Measurements from ENCODE around the gene LAMA4. TPM values are rescaled to one million over a fixed set of nuclear protein-coding genes. Genes with fewer than 3 reads are reported as not detected.

Gene LAMA4
- total RNA-seq, 6 donors from 2014 or later: 29.5 to 119 (median 58.9) TPM

- ATAC-seq (ENCODE audit: low FRiP score in 2 of 2) (no peak), DNase-seq (no peak)
- no peaks in the 10 kb centered on the region for H3K36me3 ChIP-seq
- no peaks in the 10 kb centered on the region for H3K27me3 ChIP-seq
- H3K4me1 ChIP-seq: peaks cover 3 to 22% (median 13%) of the 10 kb centered on the region in 4 donors
- no peaks in the 10 kb centered on the region for H3K9me3 ChIP-seq
- TF ChIP-seq POLR2A (IDR thresholded peaks at IDR 0.05) (no peak), EP300 (IDR thresholded peaks at IDR 0.05) (no peak), CTCF (IDR thresholded peaks at IDR 0.05) (no peak), POLR2AphosphoS5 (IDR thresholded peaks at IDR 0.05) (no peak)
- no peak overlapping the region for H3K4me3 ChIP-seq
- peak overlapping the region; percentile 0 to 82 (median 20) for H3K27ac ChIP-seq
- WGBS, 2 donors: 71 to 72% methylated on average over 5 of the region's 5 CpGs
These were observed 7.1 kb downstream of the LAMA4 start for GRCh38 chr6:112247275-112247674.

DNA sequence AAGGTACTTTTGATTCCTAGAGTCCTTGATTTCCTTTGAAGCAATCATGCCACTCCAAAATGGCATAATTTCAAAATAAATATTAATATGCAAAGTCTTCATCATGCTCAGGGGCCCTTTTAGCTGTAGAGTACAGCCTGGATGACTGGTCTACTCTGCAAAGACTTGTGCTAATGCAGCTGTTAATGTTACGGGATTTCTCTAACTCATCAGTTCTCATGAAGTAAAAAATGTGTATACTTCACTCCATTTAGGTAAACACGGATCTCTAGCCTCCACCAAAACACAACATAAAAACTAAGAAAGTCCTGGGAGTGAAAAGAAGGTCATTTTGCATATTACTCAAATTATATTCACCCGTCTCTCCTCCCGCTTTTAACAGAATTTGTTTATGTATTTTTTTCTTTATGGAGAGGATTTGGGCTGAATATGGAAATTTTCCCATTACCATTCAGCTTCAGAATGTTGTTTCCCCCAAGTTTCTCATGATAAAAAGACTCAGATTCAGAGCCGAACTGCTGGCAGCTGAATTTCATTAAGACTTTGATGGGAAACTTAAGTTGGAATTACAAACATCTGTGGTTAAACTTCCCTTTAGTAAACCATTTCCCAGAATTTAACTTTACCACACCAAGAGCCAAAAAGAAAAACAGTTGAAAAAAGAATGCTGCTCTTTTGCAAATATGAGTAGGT lies 8.7 kb downstream of the LAMA4 start:
- Histone ChIP-seq H3K27ac (peak overlapping the region; percentile 33 to 82 (median 50)), H3K4me1 (peaks cover 7 to 24% (median 15%) of the 10 kb centered on the region in 4 donors), H3K27me3 (no peaks in the 10 kb centered on the region), H3K9me3 (no peaks in the 10 kb centered on the region), H3K4me3 (no peak overlapping the region), H3K36me3 (no peaks in the 10 kb centered on the region)
- TF ChIP-seq CTCF (IDR thresholded peaks at IDR 0.05): no peak
- no peak for TF ChIP-seq POLR2AphosphoS5 (IDR thresholded peaks at IDR 0.05)
- no peak for TF ChIP-seq EP300 (IDR thresholded peaks at IDR 0.05)
- no peak for TF ChIP-seq POLR2A (IDR thresholded peaks at IDR 0.05)
- DNase-seq (no peak), ATAC-seq (ENCODE audit: low FRiP score in 2 of 2) (peak in 1 of 2 donors; percentile 32)
- 75 to 80% methylated on average over 5 of the region's 5 CpGs for WGBS, 2 donors

DNA sequence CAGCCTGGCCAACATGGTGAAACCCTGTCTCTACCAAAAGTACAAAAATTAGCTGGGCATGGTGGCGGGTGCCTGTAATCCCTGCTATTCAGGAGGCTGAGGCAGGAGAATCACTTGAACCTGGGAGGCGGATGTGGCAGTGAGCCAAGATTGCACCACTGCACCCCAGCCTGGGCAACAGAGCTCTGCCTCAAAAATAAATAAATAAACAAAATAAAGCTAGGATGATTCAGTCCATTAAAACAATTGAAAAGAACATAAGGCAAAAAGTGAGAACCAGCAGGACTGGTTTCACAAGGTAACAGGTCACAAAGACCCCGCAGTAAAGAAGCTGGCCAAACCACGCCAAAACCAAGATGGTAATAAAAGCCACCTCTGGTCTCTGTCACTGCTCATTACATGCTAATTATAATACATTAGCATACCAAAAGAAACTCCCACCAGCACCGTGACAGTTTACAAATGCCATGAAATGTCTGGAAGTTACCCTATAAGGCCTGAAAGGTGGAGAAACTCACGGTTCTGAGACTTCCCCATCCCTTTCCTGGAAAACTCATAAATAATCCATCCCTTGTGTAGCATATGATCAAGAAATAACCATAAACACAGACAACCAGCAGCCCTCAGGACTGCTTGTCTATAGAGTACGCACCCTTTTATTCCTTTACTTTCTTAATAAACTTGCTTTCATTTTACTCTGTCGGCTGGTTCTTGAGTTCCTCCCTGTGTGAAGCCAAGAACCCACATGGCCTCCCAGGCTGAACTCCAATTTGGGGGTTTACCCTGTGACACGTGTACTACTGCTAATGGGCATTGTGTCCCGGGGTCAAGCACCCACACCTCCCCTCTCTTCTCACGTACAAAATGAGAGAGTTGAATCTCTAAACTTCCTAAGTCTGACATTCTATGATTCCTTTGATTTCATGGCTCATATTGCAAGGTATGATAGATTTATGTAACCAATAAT lies 10.2 kb downstream of the LAMA4 start:
- WGBS, 2 donors: 65 to 73% methylated on average over 11 of the region's 11 CpGs
- H3K4me3 ChIP-seq: no peak overlapping the region
- H3K4me1 ChIP-seq: peaks cover 7 to 22% (median 14%) of the 10 kb centered on the region in 4 donors
- H3K27ac ChIP-seq: peak overlapping the region; percentile 36 to 82 (median 50)
- no peak for DNase-seq
- no peaks in the 10 kb centered on the region for H3K36me3 ChIP-seq
- no peak for TF ChIP-seq POLR2A (IDR thresholded peaks at IDR 0.05)
- TF ChIP-seq POLR2AphosphoS5 (IDR thresholded peaks at IDR 0.05): no peak
- TF ChIP-seq EP300 (IDR thresholded peaks at IDR 0.05): no peak
- ATAC-seq (ENCODE audit: low FRiP score in 2 of 2): no peak
- H3K27me3 ChIP-seq: no peaks in the 10 kb centered on the region
- no peaks in the 10 kb centered on the region for H3K9me3 ChIP-seq

DNA sequence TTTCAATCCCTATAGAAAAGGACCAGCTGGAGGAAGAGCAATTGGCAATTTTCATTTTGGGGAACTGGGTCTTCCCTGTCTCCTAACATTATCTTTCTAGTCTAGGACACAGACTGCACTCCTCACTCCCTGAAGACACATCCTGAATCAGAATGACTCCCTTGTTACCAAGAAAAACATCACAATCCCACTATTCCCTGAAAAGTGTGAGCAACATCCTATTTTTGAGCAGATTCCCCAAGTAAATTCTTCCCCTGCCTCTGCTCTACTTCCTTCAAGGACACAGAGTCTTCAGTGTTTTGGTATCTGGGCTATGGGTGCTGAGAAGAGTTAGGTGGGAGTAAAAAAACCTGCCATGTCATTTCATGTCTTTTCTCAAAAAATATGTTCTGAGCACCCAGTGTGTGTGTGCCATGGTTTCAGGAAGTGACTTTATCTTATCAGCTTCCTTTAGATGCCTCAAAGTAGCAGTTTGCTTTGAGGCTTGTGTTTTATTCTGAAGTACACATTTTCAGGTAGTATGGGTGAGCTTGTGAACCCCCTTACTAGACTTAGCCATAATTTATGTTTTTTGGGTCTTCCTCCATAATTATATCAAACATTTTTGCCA lies 12.4 kb downstream of the LAMA4 start:
- Histone ChIP-seq H3K9me3 (no peaks in the 10 kb centered on the region), H3K36me3 (no peaks in the 10 kb centered on the region), H3K27me3 (no peaks in the 10 kb centered on the region), H3K27ac (peak overlapping the region in 1 of 4 donors; percentile 47), H3K4me1 (peaks cover 7 to 25% (median 10%) of the 10 kb centered on the region in 4 donors), H3K4me3 (no peak overlapping the region)
- ATAC-seq (ENCODE audit: low FRiP score in 2 of 2) (no peak), DNase-seq (no peak)
- TF ChIP-seq EP300 (IDR thresholded peaks at IDR 0.05): no peak
- TF ChIP-seq POLR2AphosphoS5 (IDR thresholded peaks at IDR 0.05): no peak
- TF ChIP-seq CTCF (IDR thresholded peaks at IDR 0.05): no peak
- TF ChIP-seq POLR2A (IDR thresholded peaks at IDR 0.05): no peak

DNA sequence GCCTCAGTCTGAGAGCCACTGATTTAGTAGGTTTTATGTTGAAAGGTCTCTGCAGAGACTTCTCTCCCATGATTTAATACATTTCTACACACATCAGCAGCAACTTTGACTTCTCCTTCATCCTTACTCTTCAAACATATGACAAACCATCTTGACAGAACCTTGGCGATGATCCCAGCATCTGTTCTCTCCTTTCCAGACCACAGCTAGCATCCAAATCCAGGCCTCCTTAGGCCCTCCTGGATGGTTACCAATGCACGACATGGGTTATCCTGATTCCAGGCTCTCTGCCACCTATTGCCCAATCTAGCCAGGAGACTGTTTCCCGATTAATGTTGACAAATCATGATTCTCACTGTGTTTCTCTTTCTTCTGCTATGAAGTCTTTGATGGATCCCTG lies 16.8 kb downstream of the LAMA4 start:
- TF ChIP-seq POLR2A (IDR thresholded peaks at IDR 0.05): no peak
- TF ChIP-seq CTCF (IDR thresholded peaks at IDR 0.05): no peak
- no peak for TF ChIP-seq EP300 (IDR thresholded peaks at IDR 0.05)
- TF ChIP-seq POLR2AphosphoS5 (IDR thresholded peaks at IDR 0.05): no peak
- no peak for DNase-seq
- no peaks in the 10 kb centered on the region for H3K27me3 ChIP-seq
- peak in 1 of 2 donors; percentile 62 for ATAC-seq (ENCODE audit: low FRiP score in 2 of 2)
- peaks cover 6 to 13% (median 6%) of the 10 kb centered on the region in 4 donors for H3K4me1 ChIP-seq
- H3K9me3 ChIP-seq: no peaks in the 10 kb centered on the region
- peak overlapping the region; percentile 19 to 51 (median 32) for H3K27ac ChIP-seq
- H3K36me3 ChIP-seq: no peaks in the 10 kb centered on the region
- WGBS, 2 donors: 58 to 64% methylated on average over 3 of the region's 3 CpGs
- no peak overlapping the region for H3K4me3 ChIP-seq
